ENCODE measurements around the gene KCTD17. TPM values are rescaled to one million over a fixed set of nuclear protein-coding genes. Genes with fewer than 3 reads are reported as not detected.
A peak's percentile ranks its signal among the peaks of the same experiment; 100 is the strongest.

KCTD17 gene
- total RNA-seq, 1 experiment from 2014 or later = 11.2 TPM

DNA sequence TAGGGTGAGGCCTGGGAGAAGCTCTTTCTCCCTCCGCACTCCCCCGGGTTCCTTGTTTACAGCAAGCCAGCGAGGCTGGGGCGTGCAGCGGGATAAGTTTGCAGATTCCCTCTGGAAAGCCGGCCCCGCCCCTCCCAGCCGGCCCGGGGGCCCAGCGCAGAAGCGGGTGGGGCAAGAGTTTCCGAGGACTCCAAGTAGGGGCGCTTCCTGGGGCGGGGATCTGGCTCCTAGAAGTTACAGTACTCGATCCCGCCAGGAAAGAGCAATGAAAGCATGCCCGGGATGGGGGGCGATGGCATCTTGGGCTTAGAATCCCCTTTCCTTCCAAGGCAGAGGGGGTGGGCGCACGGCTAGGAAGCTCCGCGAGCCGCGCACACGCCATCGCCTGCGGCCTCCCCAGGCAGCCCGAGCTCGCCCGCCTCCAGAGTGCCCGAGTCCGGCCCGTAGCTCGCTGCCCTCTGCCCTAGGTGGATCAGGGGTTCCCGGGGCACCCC lies 32.7 kb upstream of the KCTD17 start:
- in situ Hi-C loops (cut with HindIII; ENCODE audit: low pct_unique_long_range_greater_than_20kb, low sequenced_read_pairs) = no loop called here
- peak; percentile 11 for DNase-seq (ENCODE audit: low read depth, low spot score)

DNA sequence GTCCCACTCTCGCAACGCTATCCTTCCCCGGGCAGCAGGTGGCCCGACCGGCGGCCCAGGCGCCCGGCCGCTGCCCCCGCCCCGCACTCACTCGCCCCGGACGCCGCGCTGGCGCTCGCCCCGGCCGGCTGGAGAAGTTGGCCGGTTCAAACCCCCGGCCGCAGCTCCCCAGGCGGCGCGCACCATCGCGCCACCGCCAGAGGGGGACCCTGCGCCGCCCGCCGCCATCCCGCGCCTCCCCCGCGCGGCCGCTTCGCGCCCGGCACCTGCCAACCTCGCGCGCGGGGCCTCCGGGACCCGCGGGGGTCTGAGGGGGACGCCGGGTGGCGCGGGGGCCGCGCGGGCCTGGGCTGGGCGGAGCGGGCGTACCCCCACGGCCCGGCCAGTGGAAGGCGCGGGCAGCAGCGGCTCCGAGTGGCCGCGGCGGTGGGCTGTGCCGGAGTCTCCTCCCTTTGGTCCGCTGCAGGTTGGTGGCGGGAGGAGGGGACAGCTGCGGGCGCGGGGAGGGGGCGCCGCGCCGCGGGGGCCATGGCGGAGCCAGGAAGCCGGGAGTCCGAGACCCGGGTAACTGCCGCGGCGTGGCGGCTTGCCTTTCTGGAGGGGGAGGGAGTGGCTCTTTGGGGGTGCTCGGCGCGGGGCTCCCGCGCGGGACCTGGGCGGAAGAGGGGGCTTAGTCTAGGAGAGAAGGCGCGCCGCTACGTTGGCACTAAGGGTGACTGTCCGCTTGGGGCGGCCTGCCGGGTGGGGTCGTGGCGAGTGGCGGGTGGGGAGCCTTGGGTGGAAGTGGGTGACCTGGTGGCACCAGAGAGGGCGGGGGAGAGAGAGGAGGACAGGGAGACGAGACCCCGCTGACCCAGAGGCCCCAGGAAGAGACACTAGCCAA lies 32.0 kb upstream of the KCTD17 start, which contains the start of the genes MPST and TST:
MPST (plus strand) TSS at position 434 of the 883 bp plus-strand sequence; CDS start at position 529, 95 bp downstream.
TST (minus strand) TSS at position 139 of the 883 bp plus-strand sequence. CDS start 715 bp downstream, outside the sequence.
- in situ Hi-C loops (cut with HindIII; ENCODE audit: low pct_unique_long_range_greater_than_20kb, low sequenced_read_pairs) = no loop called here
- DNase-seq (ENCODE audit: low read depth, low spot score) = peak; percentile 68

DNA sequence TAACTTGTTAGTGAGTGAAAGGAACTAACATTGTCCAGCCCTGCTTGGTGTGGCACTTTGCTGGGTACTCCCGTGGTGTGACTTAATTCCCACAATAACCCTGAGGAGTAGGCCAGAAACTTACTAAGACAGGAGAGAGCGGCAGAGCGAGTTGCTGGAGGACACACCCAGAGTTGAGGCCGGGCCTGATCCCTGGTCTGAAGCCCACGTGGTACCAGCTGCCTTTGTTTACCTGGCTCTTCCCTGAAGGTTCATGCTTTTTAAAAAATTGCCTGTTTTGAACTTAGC lies 31.4 kb upstream of the KCTD17 start:
- in situ Hi-C loops (cut with HindIII; ENCODE audit: low pct_unique_long_range_greater_than_20kb, low sequenced_read_pairs) = no loop called here
- DNase-seq (ENCODE audit: low read depth, low spot score) = peak; percentile 47

GRCh38 chr22:37021041-37021440 lies 30.5 kb upstream of the KCTD17 start:
- in situ Hi-C loops (cut with HindIII; ENCODE audit: low pct_unique_long_range_greater_than_20kb, low sequenced_read_pairs) = no loop called here
- no peak for DNase-seq (ENCODE audit: low read depth, low spot score)

GRCh38 chr22:37021710-37022482 lies 29.6 kb upstream of the KCTD17 start:
- in situ Hi-C loops (cut with HindIII; ENCODE audit: low pct_unique_long_range_greater_than_20kb, low sequenced_read_pairs) = no loop called here
- DNase-seq (ENCODE audit: low read depth, low spot score) = peak; percentile 51

DNA sequence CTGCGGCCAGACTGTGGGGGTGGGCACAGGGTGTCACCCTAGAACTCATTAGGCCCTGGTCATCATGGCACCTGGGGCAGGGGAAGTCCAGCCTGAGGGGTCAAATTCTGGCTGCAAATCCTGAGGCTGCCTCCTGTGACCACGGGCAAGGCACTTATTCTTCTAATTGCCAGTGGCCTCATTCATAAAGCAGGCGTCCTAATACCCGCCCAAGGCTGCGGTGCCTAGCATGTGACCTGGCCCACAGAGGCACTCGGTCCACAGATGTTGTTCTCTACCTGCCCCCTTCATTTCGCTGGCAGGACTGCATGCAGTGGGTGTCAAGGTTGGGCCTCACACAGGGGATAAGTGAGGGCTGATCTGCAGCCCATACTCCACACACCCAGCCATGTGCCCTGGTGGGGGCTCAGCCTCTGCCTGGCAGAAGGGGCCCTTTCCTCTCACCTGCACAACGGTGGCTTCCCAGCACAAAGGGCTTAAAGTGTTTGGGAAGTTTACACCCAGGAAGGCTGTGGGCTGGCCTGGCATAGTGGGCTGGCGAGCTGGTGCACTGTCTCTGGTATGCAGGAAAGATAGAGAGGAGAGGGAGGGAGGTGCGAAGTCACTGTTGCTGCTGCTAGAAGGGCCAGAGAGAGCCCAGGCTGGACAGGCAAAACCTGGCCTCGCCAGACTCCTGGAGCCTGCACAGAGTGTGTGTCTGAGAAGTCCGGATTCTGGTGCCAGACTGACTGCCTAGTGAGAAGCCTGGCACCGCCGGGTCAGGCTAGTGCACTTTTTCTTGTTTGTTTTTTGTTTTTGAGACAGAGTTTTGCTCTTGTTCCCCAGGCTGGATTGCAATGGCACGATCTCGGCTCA lies 28.8 kb upstream of the KCTD17 start:
- DNase-seq (ENCODE audit: low read depth, low spot score) = peak; percentile 16
- in situ Hi-C loops (cut with HindIII; ENCODE audit: low pct_unique_long_range_greater_than_20kb, low sequenced_read_pairs) = no loop called here

DNA sequence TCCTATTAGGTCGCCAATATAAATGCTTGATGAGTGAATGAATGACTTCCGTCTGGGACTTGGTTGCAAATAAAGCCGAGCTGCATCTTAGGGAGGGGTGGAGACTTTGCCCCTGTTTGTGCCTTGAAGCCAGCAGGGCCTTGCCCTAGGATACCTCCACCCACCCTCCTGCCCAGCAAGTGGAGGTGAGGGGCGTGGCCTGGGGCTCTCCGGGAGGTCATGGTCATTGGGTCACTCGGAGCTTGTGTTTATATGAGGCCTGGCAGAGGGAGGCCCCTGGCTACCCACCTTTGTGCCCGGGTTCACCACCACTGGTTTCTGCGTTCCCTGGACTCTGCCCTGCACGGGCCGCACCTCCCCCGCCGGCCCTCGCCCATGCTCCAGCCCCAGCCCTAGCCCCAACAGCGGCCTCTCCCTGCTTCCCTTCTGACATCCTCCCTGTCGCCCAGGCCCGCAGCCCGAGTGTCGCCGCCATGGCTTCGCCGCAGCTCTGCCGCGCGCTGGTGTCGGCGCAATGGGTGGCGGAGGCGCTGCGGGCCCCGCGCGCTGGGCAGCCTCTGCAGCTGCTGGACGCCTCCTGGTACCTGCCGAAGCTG lies 27.7 kb upstream of the KCTD17 start:
- in situ Hi-C loops (cut with HindIII; ENCODE audit: low pct_unique_long_range_greater_than_20kb, low sequenced_read_pairs) = no loop called here
- no peak for DNase-seq (ENCODE audit: low read depth, low spot score)

DNA sequence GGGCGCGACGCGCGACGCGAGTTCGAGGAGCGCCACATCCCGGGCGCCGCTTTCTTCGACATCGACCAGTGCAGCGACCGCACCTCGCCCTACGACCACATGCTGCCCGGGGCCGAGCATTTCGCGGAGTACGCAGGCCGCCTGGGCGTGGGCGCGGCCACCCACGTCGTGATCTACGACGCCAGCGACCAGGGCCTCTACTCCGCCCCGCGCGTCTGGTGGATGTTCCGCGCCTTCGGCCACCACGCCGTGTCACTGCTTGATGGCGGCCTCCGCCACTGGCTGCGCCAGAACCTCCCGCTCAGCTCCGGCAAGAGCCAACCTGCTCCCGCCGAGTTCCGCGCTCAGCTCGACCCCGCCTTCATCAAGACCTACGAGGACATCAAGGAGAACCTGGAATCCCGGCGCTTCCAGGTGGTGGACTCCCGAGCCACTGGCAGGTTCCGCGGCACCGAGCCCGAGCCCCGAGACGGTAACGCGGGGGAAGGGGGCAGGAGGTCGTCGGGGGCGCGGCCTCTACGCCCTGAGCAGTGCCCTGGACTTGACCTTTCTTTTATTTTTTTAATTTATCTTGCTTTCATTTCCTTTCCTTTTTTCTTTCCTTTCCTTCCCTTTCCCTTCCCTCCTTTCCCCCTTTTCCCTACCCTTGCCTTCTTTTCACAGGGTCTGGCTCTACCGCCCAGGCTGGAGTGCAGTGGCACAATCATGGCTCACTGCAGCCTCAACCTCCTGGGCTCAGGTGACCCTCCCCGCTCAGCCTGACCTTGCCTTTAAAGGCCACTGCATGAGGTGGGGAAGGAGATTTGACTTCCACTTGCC lies 27.0 kb upstream of the KCTD17 start:
- DNase-seq (ENCODE audit: low read depth, low spot score) = no peak
- in situ Hi-C loops (cut with HindIII; ENCODE audit: low pct_unique_long_range_greater_than_20kb, low sequenced_read_pairs) = no loop called here

GRCh38 chr22:37025500-37026070 lies 26.0 kb upstream of the KCTD17 start:
- in situ Hi-C loops (cut with HindIII; ENCODE audit: low pct_unique_long_range_greater_than_20kb, low sequenced_read_pairs) = no loop called here
- DNase-seq (ENCODE audit: low read depth, low spot score) = no peak

GRCh38 chr22:37026325-37026724 lies 25.2 kb upstream of the KCTD17 start:
- in situ Hi-C loops (cut with HindIII; ENCODE audit: low pct_unique_long_range_greater_than_20kb, low sequenced_read_pairs) = no loop called here
- DNase-seq (ENCODE audit: low read depth, low spot score) = no peak

- in situ Hi-C loops (cut with HindIII; ENCODE audit: low pct_unique_long_range_greater_than_20kb, low sequenced_read_pairs) = no loop called here
- DNase-seq (ENCODE audit: low read depth, low spot score) = no peak
Observed at GRCh38 chr22:37027556-37027955, 24.0 kb upstream of the KCTD17 start.

GRCh38 chr22:37028692-37029674 lies 22.6 kb upstream of the KCTD17 start:
- in situ Hi-C loops (cut with HindIII; ENCODE audit: low pct_unique_long_range_greater_than_20kb, low sequenced_read_pairs) = no loop called here
- no peak for DNase-seq (ENCODE audit: low read depth, low spot score)

DNA sequence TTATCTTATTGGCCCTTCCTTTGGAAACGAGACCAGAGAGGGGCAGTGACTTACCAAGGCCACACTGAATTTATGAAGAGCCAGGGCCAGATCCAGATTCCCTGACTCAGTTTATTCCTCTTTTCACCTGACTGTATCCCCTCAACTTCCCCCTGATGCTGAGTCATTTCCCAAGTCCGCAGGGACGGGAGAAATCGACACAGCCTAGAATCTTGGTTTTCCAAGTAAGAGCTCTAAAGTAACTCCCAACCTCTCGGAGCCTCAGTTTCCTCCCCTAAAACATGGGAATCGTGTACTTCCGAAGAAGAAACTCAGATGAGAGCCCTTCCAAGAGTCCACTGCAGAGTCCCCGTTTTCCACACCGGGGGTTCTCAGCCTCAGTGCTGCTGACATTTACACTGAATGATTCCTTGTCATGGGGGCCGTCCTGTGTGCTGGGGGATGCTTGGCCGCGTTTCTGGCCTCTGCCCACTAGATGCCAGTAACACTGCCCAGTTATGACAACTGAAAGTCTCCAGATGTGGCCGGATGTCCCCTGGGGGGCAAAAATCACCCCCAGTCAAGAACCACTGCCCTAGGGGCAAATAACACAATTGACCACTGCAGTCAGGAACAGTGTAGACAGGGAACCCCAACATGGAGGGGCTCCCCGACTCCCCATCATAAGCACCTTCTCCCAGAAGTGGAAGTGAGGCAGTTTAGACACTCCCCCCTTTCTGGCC lies 20.8 kb upstream of the KCTD17 start:
- in situ Hi-C loops (cut with HindIII; ENCODE audit: low pct_unique_long_range_greater_than_20kb, low sequenced_read_pairs) = no loop called here
- DNase-seq (ENCODE audit: low read depth, low spot score) = no peak

GRCh38 chr22:37032134-37032534 lies 19.4 kb upstream of the KCTD17 start:
- in situ Hi-C loops (cut with HindIII; ENCODE audit: low pct_unique_long_range_greater_than_20kb, low sequenced_read_pairs) = no loop called here

More at GRCh38 chr22:37032134-37032534, 19.4 kb upstream of the KCTD17 start:
- DNase-seq (ENCODE audit: low read depth, low spot score) = no peak

All from SK-MEL-5 (cell line).